ENCODE results near the gene CCNQ.

Gene CCNQ

DNA sequence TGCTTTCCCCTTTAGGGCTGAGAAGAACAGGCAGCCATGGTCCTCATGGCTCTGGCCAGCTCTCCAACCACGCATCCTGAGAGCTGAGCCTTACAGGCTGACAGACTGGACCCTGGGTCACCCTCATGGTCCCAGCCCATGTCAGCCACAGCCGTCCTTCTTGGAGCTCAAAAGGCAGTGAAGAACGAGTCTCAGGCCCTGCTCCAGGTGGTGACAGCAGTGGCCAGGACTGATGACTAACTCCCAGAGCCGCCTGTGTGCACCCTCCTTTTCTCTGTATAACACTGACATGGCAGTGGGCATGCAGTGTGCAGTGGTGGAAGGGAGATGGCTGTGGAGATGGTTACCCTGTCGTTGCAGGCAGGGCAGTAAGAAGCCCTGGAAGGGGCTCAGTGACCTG, 37.8 kb upstream of the CCNQ start:
- DNase-seq, result no peak

DNA sequence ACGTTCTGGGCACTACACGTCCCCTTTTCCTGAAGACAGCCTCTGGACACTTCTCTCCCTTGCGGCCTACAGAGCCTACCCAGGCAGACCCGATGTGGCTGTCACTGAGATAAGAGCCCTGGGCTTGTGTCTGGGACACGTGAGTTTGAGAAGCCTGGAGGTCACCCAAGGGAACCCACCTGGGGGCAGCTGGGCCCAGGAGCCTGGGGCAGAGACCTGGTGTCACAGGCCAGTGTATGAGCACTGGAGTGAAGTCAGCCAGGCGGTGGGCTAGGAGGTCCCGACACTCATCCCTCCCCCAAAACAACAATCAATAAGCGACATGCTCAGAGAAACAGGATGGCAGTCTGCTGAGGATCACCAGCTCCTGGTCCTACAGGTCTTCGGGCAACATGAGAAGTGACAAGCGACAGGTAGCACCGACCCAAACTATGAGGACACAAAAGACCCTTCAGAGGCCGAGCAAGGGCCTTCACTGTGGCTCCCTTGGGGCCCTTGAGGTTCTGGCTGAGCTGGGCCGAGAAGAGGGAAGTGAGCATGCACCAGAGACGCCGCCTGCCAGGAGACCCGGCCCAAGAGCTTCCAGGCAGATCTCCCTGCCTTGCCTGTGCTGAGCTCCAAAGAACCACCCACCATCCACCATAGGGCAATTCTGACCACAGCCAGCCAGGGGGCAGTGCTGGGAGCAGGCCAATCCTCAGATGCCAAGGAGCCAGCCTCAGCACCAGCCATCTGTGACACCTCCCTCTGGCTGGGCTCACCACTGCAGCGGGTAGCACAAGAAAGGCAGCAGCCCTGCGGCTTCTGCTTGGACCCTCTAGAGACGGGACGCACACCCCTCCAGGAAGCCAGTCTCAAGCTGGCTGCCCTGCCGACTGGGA, 37.1 kb upstream of the CCNQ start:
- DNase-seq, result peak; percentile 71

DNA sequence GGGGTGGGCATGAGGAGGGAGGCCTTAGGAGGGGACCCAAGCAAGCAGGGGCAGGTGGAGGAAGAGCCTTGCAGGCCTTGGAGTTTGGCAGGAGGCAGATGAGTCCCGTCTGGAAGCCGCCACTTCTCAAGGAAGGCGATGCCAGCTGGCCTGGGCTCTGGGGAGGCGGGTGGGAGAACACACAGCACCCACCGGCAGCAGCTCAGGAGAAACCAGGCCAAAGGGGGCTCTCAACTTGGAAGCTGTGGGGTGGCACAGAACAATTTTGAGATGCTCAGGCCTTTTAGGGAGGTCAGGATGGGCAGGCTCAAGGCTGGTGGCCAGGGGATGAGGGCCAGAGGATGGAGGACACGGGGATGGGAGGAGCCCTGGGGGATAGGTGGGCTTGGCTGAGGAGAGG, 36.4 kb upstream of the CCNQ start:
- no peak for DNase-seq

DNA sequence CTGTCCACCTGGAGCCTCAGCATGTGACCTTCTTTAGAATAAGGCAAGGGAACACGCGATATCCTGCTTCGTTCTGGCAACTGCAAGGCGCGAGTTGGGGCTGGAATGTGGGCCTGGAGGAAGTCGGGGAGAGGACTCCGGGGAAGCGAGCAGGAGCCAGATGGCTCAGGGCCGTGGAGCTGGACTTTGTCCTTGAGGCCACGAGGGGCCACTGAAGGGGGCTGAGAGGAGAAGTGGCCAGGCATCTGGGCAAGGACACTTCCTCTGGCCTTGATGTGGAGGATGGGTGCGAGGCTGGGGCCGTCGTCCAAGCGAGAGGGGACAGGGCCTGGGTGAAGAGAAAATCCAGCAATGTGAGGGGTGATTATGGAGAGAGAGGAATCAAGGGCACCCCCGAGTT, 35.9 kb upstream of the CCNQ start:
- no peak for DNase-seq

DNA sequence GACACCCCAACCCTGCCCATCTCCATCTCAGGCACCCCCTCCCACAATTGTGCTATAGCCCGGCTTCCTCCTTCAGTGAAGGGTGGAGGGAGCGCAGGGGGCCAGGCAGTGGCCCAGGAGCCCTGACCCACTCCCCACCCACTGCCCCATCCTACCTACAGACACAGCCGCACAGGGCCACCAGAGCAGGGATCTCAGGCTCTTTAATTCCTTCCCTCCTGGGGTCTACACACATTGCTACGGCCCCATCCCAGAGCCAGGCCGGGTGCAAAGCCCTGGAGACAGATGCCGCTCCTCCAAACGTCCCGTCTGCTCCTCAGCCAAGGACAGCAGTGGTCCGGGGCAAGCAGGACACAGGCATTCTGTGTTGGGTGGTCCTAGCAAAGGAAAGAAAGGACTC, 35.3 kb upstream of the CCNQ start:
- no peak for DNase-seq

DNA sequence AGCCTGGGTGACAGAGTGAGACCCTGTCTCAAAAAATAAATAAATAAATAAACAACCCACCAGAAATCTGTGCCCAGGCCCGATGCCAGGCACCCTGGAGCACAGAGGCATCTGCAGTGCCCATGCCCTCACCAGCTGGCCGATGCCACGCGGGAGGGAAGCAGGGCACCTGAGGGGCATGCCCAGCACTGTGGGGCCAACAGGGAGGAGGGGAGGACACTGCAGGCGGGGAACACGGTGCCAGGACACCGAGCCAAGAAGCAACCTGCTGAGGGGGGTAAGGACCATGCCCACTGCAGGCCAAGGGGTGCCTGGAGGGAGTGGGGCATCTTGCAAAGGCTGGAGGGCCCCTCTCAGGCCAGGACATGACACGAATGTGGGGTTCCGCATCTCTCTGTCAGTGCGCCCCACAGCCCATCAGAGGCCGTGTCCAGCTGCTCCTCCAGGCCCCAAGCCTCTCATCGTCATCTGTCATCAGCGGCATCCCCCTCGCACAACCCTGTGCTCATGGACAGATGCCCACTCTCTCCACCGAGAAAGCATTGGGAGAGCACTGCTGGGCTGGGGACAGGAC, 34.8 kb upstream of the CCNQ start:
- no peak for DNase-seq

DNA sequence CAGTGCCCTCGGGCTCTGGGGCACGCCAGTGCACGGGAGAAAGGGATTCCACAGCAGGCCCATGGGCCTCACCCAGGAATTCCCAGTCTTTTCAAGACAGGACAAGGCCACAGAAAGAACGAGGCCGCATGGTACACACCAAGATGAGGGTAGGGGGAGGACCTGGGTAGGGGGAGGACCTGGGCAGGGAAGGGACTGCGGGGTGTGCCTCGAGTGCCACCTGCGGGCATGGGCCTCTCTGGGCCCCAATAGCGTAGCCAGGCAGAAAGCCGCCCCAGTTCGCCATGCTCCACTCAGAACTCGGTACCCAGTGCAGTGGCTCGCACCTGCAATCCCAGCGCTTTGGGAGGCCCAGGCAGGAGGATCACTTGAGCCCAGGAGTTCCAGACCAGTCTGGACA, 34.1 kb upstream of the CCNQ start:
- no peak for DNase-seq

DNA sequence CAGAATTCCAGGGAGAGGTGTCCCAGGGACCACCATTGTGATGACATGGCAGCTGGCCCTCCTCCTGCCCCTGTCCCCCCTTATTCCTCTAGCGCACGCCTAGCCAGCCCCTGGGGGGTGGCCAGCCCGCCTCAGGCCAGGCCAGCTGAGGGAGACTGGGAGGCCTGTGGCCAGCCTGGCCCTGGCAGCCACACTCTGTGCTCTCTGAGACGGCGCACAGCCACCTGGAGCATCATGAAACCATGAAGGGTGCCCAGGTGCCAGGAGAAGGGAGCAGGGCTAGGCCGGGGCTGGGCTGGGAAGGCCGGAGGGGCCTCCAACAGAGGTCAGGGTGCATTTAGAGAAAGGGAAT, 33.6 kb upstream of the CCNQ start:
- DNase-seq, result no peak

DNA sequence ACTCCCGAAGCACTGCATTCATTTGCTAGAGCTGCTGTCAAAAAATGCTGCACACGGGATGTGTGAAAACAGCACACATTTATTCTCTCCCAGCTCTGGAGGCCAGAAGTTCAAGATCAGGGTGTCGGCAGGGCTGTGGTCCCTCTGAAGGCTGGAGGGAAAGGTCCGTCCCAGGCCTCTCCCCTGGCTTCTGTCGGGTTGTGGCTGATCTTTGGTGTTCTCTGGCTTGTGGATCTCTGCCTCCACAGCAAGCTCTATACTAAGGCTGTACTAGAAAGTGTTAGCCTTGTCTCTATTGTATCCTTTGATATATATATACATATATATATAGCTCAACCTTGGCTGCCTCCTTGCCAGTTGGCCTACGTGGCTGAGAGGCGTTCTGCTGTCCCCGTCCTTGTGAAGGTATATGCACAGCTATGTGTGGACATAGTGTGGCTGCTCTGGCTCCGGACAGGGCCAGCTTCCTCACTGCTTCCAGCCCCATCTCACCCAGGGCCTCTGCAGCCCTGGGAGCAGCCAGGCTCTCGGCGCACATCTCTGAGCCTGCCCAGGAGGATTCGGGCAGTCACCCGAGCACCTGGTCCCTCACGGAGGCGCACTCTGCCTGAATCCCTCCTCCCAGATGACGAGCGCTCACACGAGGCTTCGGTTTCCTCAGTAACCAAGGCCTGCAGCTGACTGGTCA, 33.1 kb upstream of the CCNQ start:
- no peak for DNase-seq

DNA sequence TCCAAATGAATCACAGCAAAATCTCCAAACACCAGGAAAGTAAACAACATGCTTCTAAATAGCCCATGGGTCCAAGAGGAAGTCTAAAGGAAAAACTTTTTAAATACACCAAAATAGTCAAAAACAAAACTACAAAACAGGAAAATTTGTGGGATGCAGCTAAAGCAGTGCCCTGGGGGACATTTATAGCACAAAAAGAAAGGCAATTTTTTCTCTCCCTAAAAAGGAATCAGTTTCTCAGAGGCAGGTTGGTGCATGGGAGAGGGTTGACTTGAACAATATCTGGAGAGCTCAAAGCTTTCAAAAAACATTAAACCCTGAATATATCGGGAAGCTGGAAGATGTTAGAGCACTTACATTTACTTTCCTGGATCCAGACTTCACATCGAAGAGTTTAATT, 32.4 kb upstream of the CCNQ start:
- no peak for DNase-seq

DNA sequence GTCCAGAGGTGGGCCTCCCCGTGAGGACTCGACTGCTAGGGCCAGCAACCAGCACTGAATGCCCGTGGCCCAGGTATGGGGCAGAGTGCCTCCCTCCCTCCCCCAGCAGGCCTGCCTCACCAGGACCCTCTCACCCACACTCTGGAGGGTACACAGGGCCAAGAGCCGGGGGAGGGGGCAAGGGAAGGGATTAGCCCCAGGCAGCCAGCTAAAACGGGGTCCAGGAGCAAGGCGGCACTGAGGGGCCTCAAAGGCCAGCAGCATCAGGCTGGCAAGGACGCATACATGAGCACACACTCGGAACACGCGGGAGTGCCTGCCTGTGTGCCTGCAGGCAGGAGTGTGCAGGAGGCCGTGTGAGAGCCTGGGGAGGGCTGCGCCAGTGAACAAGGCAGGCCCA, 29.7 kb upstream of the CCNQ start:
- no peak for DNase-seq

DNA sequence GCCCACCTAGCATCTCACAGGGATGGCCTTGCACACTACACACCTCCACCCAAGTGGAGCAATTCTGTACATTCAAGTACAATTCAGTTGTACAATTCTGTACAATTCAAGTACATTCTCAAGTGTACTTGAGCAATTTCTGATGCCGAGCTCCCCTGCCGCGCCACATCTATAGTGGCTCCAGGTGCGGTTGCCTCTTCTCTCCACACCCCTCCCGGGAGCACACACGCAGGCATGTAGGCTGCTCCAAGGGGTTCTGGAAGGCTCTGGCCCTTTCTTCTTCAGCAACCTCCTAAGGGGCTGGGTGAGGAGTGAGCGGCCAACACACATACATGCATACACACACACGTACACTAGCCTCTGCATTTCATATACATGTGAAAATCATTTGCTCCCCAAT, 29.2 kb upstream of the CCNQ start:
- peak; percentile 29 for DNase-seq

DNA sequence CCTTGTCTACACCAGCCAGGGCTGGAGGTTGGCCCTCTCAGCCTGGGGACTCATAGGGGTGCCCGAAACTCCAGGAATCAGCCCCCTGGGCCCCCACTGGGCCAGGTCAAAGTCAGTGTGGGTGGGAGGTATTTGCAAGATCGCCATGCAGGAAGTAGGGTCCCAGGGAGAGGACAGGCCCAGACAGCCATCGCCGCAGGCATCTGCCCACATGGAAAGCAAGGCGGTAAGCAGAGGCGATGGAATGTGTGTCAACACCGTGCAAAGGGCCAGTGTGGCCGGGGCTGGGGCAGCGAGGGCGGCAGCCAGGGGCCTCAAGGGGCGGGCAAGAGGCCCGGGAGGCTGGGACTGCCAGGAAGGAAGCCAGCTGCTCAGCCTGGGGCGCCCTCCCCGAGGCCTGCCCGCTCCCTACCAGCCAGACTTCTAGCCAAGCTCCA, 28.8 kb upstream of the CCNQ start:
- peak; percentile 29 for DNase-seq

DNA sequence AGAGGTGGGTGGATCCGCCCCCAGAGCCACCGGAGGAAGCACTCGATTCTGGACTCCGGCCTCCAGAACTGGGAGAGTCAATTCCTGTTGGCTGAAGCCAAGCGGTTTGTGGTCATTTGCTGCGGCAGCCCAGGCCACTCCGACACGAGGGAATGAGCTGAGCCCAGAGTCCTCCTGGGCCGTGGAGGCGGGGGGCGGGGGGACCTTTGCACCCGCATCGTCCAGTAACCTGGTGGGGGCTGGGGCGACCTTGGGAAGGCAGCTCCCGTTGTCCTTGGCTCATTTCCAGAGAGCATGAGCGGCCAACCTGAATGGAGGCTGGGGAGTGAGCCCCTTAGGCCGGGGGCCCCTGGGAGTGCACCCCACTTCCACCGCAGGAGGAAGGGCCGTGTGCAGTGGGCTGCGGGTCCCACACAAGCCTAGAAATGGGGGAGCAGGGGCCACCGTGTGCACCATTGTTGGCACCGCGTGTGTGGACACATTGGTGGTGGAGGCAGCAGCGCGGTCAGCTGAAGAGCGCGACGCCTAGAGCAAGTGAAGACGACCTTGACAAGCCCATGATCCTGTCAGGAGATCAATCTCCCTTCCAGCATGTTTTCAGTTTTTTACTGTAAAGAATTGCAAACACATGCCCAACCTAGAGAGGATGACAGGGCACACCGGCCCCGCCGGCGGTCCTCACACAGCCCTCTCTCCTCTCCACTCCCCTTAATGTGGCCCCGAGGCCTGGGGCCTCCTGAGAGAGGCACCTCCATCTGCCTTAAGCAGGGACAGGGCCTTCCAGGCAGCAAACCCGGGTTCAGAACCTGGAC, 28.1 kb upstream of the CCNQ start:
- no peak for DNase-seq

DNA sequence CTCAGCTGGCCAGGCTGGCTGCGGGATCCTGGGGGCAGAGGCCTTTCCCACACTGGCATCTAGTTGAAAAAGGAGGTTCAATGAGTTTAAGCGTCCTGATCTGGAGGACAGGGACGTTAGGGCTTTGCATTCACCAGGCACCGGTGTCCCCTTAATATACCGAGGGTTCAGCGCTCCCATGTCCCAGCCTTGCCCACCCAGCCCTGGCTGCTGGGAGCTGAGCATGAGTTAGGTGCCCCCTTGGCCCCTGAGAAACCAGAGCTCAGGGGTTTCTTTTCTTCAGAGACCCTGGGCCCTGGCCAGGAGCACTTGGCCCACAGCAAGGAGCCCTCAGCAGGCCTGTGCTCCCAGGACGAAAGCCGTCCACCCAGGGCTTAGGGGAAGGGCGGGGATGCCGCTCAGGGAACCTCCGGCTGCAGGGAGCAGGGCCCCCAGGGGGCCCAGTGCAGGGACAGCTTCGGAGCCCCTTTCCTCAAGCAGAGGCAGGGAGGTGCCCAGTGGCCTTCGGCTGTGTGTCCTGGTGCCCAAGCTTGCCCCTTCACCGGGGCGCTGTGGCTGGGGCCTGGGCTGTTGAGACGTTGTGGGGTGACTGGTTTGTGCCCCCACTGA, 27.2 kb upstream of the CCNQ start:
- no peak for DNase-seq

DNA sequence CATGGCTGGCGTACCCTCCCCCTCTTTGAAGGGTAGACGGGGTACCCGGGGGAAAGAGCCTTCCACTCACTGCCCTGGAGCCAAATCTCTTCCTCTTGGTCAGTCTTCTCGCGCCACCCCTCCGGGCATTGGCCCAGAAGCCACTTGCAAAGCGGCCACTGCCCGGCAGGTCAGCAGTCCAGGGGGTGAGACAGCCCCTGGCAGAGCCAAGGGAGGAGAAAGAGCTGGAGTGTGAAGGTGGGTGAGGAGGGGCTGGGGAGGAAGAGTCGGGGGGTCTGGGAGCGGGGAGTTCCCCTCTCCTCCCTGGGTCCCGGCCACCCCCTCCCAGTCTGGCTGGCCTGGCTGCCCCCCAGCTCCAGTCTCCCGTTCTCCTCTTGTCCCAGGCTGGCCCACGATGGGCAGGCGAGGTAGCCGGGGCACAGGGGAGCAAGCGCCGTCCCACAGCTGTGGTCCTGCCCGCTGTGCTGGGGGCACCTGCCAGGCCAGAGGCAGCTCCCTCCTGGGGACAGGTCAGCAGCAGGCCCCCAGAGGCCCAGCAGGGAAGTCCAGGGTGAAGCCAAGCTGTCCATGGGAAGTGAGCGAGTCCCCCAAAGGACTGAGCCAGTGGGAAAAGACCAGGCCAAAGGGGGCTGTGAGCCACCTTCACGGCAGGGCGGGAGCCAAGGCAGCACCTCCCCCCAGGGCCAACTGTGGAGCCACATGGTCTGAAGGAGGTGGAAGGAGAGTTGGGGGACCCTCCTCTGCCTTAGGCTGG, 26.5 kb upstream of the CCNQ start:
- DNase-seq, result no peak

DNA sequence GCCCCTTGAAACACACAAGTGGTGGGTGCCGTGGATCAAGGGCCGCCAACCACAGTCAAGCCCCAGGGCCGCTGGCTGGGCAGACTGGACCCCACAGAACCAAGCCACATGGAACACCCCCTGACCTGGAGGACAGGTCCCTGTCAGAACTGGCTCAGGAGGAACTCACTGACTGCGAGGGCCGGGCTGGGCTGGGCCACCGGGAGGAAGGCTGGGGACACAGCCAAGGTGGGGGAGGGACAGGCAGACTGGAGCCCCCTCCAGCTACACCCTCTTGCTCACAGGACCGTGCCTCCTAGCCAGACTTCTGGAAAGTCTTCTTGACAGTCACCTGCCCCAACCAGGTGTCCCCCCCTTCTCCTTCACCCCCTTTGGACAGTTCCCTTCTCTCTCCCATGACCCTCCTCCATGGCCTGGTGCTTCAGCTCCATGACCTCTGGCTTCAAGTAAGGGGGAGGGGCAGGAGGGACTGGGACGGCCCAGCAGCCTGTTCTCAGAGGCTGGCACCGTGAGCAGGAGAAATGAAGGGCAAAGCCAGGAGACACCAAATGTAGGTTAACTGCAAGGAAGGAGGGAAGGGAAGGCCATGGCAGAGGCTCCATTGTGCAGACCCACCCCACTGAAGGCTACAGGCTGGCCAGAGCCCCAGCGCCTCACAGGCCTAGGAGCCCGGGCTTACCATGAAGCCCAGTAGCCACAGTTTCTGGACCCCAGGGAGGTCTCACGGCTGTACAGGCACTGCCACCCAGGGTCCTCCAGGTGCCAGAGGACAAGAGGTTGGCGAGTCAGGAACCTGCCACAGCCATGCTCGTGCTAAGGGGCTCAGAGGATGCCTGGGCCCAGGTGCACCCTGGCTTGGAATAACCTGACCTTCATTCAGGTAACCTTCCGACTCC, 25.5 kb upstream of the CCNQ start:
- DNase-seq, result no peak

DNA sequence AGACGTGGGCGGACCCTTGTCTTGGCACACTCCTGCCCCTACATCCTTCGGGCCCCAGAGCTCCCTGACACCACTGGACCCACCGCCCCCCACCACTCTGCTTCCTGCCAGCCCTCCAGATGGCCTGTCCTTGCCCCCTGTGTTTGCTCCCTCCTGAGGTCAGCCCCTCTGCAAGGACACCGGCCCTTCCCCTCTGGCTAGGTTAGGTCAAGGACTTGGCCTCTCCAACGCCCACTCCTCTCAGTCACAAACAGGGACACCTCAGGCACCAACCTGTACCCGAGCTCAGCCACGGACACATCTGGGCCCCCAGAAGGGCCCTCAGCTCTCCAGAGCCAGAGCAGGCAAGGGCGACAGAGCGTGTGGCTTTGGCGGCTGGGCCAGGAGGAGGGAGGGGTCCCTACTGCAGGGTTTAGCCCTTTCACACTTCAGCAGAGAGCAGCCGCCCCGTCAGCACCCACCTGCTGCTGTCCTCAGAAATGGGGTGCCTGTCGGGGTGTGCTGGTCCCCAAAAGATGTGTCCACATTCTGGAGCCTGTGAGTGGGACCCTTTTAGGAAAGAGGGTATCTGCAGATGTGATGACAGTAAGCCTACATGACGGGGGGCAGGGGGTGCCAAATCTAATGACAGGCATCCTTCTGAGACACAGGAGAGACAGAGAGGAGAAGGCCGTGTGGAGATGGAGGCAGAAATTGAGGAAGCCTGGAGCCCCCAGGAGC, 24.5 kb upstream of the CCNQ start:
- no peak for DNase-seq

DNA sequence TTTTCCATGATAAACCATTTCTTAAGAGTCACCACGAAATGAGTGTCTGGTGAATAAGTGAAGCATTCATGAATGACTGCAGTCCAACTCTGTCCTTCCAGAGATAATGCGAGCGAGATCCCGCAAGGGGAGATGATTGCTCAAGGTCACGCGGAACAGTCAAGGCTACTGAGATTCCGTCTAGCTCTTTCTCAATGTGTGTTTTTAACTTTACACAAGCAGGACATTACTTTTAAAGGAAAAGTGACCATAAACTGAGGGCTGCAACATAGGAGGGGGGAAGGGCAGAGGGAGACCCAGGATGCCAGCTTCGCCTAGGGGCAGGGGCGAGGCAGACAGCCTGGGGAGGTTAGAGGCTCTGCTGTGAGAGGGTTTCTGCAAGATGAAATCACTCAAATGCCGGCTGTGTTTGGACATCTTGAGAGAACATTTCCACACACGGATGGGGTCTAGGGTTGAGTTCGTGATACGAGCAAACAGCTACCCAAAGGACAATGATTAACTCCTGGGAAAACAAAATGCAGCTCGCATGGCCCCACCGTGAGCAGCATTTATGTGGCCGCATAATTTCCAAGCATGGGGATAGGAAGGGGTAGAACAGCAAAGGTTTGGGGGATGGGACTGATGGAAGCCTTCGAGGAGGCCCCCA, 23.8 kb upstream of the CCNQ start:
- DNase-seq, result no peak

All from DMS53 (cell line).